ENCODE results near the gene HOXB3. TPM values are rescaled to one million over a fixed set of nuclear protein-coding genes. Genes with fewer than 3 reads are reported as not detected.

The HOXB3 gene
- total RNA-seq, 4 donors from 2014 or later, result 25.7 to 57.1 (median 34.9) TPM

DNA sequence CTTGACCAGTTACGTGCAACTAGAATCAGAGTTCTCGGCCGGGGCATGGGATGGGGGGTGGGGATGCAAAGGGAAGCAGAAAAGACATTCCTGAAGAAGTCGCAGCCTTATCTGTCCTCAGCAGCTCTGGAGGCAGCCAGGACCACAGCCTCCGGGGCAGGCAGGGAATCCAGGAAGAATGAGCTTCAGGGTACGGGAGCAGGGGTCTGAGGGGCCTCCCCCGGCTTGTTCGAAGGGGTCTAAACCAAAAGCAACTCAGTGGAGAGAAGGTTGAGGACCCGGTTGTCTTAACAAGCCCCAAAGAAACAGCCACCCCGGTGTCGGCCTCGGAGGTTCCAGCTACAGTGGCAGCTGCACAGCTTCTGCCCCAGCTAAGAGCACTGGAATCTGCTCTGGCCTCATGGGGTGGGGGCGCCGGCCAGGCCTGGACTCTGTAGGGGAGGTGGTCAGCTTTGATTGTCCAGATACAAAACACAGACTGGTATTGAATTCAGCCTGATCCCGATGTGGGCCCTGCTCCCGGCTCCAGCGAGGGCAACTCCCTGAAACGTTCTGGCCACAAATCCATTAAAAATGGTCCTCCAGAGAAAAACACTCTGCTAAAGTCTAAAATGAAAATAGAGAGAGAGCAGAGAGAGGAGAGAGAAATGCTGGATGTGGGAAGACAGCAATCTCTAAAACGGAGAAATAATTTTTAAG is 19.6 kb downstream of the HOXB3 start:
- Histone ChIP-seq H3K27ac (peak overlapping the region; percentile 89 to 95 (median 92)), H3K9me3 (no peaks in the 10 kb centered on the region), H3K27me3 (no peaks in the 10 kb centered on the region), H3K36me3 (no peaks in the 10 kb centered on the region), H3K4me3 (peak overlapping the region in 3 of 4 donors; percentile 2 to 36 (median 16)), H3K4me1 (peaks cover 45 to 95% (median 77%) of the 10 kb centered on the region in 4 donors)
- TF ChIP-seq CTCF (IDR thresholded peaks at IDR 0.05), result no peak
- in situ Hi-C loops (cut with MboI; ENCODE audit: low pct_ligation_motif_present in 1 of 4, low pct_unique_long_range_greater_than_20kb in 1 of 4, low sequenced_read_pairs in 3 of 4), result no loop called here
- 49 to 68% methylated on average over 8 to 19 of the region's 19 CpGs for WGBS, 2 donors (ENCODE audit: low coverage in 1 of 2)
- intact Hi-C loops (cut with DNase I; ENCODE audit: low total_unique reads), result no loop called here
- DNase-seq, result no peak

GRCh38 chr17:48569674-48570324 is 20.2 kb downstream of the HOXB3 start:
- H3K27me3 ChIP-seq, result no peaks in the 10 kb centered on the region
- WGBS, 2 donors (ENCODE audit: low coverage in 1 of 2), result 49 to 72% methylated on average over 3 to 6 of the region's 6 CpGs
- TF ChIP-seq POLR2AphosphoS5 (IDR thresholded peaks at IDR 0.05) (no peak), CTCF (IDR thresholded peaks at IDR 0.05) (peak in 1 of 5 experiments; percentile 20)
- peaks cover 40 to 95% (median 72%) of the 10 kb centered on the region in 4 donors for H3K4me1 ChIP-seq
- in situ Hi-C loops (cut with MboI; ENCODE audit: low pct_ligation_motif_present in 1 of 4, low pct_unique_long_range_greater_than_20kb in 1 of 4, low sequenced_read_pairs in 3 of 4), result no loop called here
- peak overlapping the region in 3 of 4 donors; percentile 2 to 36 (median 16) for H3K4me3 ChIP-seq
- peak overlapping the region; percentile 89 to 95 (median 92) for H3K27ac ChIP-seq
- no peaks in the 10 kb centered on the region for H3K9me3 ChIP-seq
- no peaks in the 10 kb centered on the region for H3K36me3 ChIP-seq
- no peak for DNase-seq
- intact Hi-C loops (cut with DNase I; ENCODE audit: low total_unique reads), result no loop called here

DNA sequence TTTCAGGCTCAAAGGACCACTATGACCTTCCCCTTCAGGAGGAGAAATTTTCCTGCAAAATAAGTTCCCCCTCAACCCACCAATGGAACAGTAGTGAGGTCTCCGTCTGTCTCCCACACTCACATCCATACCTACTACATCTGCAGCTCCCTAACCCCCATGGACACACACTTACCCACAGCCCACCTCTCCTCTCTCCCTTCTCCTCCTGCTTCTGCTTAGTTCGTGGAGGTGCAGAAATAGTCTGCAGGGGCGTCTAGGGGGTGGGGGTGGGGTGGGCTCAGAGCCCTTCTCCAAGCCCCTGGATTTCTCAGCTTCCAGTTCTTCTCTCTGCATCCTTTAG is 20.8 kb downstream of the HOXB3 start:
- H3K4me1 ChIP-seq, result peaks cover 35 to 94% (median 69%) of the 10 kb centered on the region in 4 donors
- intact Hi-C loops (cut with DNase I; ENCODE audit: low total_unique reads), result no loop called here
- H3K27ac ChIP-seq, result peak overlapping the region; percentile 89 to 95 (median 92)
- 46 to 54% methylated on average over 3 of the region's 3 CpGs for WGBS, 2 donors (ENCODE audit: low coverage in 1 of 2)
- no peak for DNase-seq
- H3K4me3 ChIP-seq, result peak overlapping the region in 2 of 4 donors; percentile 14 to 36
- no peaks in the 10 kb centered on the region for H3K9me3 ChIP-seq
- H3K27me3 ChIP-seq, result no peaks in the 10 kb centered on the region
- H3K36me3 ChIP-seq, result no peaks in the 10 kb centered on the region
- in situ Hi-C loops (cut with MboI; ENCODE audit: low pct_ligation_motif_present in 1 of 4, low pct_unique_long_range_greater_than_20kb in 1 of 4, low sequenced_read_pairs in 3 of 4), result no loop called here
- TF ChIP-seq EP300 (IDR thresholded peaks at IDR 0.05; ENCODE audit: low read depth) (no peak), POLR2A (IDR thresholded peaks at IDR 0.05) (no peak), CTCF (IDR thresholded peaks at IDR 0.05) (no peak)

- in situ Hi-C loops (cut with MboI; ENCODE audit: low pct_ligation_motif_present in 1 of 4, low pct_unique_long_range_greater_than_20kb in 1 of 4, low sequenced_read_pairs in 3 of 4) (no loop called here), intact Hi-C loops (cut with DNase I; ENCODE audit: low total_unique reads) (no loop called here)
- Histone ChIP-seq H3K4me1 (peaks cover 35 to 95% (median 71%) of the 10 kb centered on the region in 4 donors), H3K36me3 (no peaks in the 10 kb centered on the region), H3K4me3 (peak overlapping the region in 2 of 4 donors; percentile 14 to 36), H3K27me3 (no peaks in the 10 kb centered on the region), H3K9me3 (no peaks in the 10 kb centered on the region), H3K27ac (peak overlapping the region; percentile 89 to 95 (median 92))
- TF ChIP-seq CTCF (IDR thresholded peaks at IDR 0.05) (no peak), POLR2AphosphoS5 (IDR thresholded peaks at IDR 0.05) (peak in 2 of 3 donors; percentile 19 to 30), POLR2A (IDR thresholded peaks at IDR 0.05) (no peak), EP300 (IDR thresholded peaks at IDR 0.05; ENCODE audit: low read depth) (no peak)
- no peak for DNase-seq
- WGBS, 2 donors (ENCODE audit: low coverage in 1 of 2), result 45 to 52% methylated on average over 15 to 33 of the region's 33 CpGs
Measured at GRCh38 chr17:48568499-48569239, 21.4 kb downstream of the HOXB3 start.

All from transverse colon (tissue), 4 donors.